Stimulated activated CD4-positive, alpha-beta T cell treated with anti-CD3 and anti-CD28 coated beads, Interleukin-4, amount 100 ng/mL, for 24 hours (primary cell): Measurements from ENCODE around the gene FGF18.

Experiments
- DNase-seq: peaks from one replicate; pipeline ENCODE4 v3.0.0-alpha.2; 2020

FGF18 gene

DNA sequence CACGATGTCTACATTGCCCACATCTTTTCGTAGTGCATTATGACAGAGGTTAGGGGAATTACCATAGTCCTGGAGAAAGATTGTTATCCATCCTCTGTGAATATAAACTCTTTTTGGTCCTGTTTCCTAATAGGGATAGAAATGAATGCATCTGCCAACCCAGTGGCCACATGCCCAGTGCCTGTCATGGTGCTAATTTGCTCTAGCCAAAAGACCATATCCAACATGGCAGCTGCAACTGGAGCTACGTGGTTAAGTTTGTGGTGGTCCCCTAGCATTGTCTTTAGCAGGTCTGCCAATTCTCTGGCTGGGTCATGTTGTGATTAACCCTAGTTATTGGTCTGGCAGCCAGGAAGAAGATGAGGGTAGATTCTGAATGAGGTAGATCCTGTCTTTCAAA, 87.5 kb downstream of the FGF18 start:
- no peak for DNase-seq
